ENCODE results near the gene PLA2G2A.

The PLA2G2A gene

DNA sequence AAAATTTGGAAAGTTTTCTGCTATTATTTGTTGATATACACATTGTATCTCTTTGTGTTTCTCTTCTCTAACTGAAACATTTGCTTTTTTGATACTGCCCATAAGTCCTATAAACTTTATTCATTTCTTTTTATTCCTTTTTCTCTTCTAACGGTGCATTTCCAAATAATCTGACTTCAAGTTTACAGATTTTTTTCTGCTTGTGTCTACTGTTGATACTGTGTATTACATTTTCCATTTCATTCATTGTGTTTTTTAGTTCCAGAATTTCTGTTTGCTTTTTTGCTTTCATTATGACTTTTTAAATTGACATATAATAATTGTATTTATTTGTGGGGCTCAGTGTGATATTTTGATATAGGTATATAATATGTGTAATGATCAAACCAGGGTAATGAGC lies 38.3 kb upstream of the PLA2G2A start:
- H3K9me2 ChIP-seq (ENCODE audit: low read depth, low read length): no peaks in the 10 kb centered on the region
- no peaks in the 10 kb centered on the region for H3K79me2 ChIP-seq (ENCODE audit: insufficient read depth, low read length)
- H3K36me3 ChIP-seq (ENCODE audit: insufficient read depth, low read length): no peaks in the 10 kb centered on the region; the same call in 1 of the 2 replicates
- H3K4me2 ChIP-seq (ENCODE audit: low read length): no peak overlapping the region
- H3F3A ChIP-seq (ENCODE audit: insufficient read depth, low read length): no peaks in the 10 kb centered on the region
- TF ChIP-seq EZH2 (IDR thresholded peaks at IDR 0.05; ENCODE audit: borderline replicate concordance, low read length): no peak
- TF ChIP-seq, protein P1, sequence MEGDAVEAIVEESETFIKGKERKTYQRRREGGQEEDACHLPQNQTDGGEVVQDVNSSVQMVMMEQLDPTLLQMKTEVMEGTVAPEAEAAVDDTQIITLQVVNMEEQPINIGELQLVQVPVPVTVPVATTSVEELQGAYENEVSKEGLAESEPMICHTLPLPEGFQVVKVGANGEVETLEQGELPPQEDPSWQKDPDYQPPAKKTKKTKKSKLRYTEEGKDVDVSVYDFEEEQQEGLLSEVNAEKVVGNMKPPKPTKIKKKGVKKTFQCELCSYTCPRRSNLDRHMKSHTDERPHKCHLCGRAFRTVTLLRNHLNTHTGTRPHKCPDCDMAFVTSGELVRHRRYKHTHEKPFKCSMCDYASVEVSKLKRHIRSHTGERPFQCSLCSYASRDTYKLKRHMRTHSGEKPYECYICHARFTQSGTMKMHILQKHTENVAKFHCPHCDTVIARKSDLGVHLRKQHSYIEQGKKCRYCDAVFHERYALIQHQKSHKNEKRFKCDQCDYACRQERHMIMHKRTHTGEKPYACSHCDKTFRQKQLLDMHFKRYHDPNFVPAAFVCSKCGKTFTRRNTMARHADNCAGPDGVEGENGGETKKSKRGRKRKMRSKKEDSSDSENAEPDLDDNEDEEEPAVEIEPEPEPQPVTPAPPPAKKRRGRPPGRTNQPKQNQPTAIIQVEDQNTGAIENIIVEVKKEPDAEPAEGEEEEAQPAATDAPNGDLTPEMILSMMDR (IDR thresholded peaks at IDR 0.05; ENCODE audit: low read length): no peak
- no peaks in the 10 kb centered on the region for H3K27me3 ChIP-seq (ENCODE audit: insufficient read depth, low read length)
- no peak overlapping the region for H3K9ac ChIP-seq (ENCODE audit: low read length)
- no peaks in the 10 kb centered on the region for H4K20me1 ChIP-seq (ENCODE audit: insufficient read depth, low read length)
- no peak overlapping the region for H3K27ac ChIP-seq (ENCODE audit: low read depth, low read length, poor library complexity, severe bottlenecking)
- H3K4me1 ChIP-seq (ENCODE audit: insufficient read depth, low read length, severe bottlenecking): no peaks in the 10 kb centered on the region
- H3K9me3 ChIP-seq (ENCODE audit: low read length): peaks cover 12% of the 10 kb centered on the region
- H3K4me3 ChIP-seq (ENCODE audit: low read depth, low read length, poor library complexity, severe bottlenecking): no peak overlapping the region
- no peak overlapping the region for H2AFZ ChIP-seq (ENCODE audit: low read length)

GRCh38 chr1:20014153-20014552 lies 34.7 kb upstream of the PLA2G2A start:
- no peak for TF ChIP-seq EZH2 (IDR thresholded peaks at IDR 0.05; ENCODE audit: borderline replicate concordance, low read length)
- TF ChIP-seq, protein P1 (IDR thresholded peaks at IDR 0.05; ENCODE audit: low read length): no peak
- no peak overlapping the region for H2AFZ ChIP-seq (ENCODE audit: low read length)

GRCh38 chr1:20010016-20010415 lies 30.6 kb upstream of the PLA2G2A start:
- no peak overlapping the region for H3K4me3 ChIP-seq (ENCODE audit: low read depth, low read length, poor library complexity, severe bottlenecking)
- H3K4me2 ChIP-seq (ENCODE audit: low read length): no peak overlapping the region
- no peaks in the 10 kb centered on the region for H4K20me1 ChIP-seq (ENCODE audit: insufficient read depth, low read length)
- H3K9ac ChIP-seq (ENCODE audit: low read length): no peak overlapping the region
- TF ChIP-seq EZH2 (IDR thresholded peaks at IDR 0.05; ENCODE audit: borderline replicate concordance, low read length): no peak
- TF ChIP-seq, protein P1 (IDR thresholded peaks at IDR 0.05; ENCODE audit: low read length): no peak
- H2AFZ ChIP-seq (ENCODE audit: low read length): no peak overlapping the region
- peaks cover 7% of the 10 kb centered on the region; the same call in 1 of the 2 replicates for H3K9me3 ChIP-seq (ENCODE audit: low read length)
- no peaks in the 10 kb centered on the region for H3K79me2 ChIP-seq (ENCODE audit: insufficient read depth, low read length)
- H3K4me1 ChIP-seq (ENCODE audit: insufficient read depth, low read length, severe bottlenecking): no peaks in the 10 kb centered on the region
- no peaks in the 10 kb centered on the region for H3K9me2 ChIP-seq (ENCODE audit: low read depth, low read length)
- no peak overlapping the region for H3K27ac ChIP-seq (ENCODE audit: low read depth, low read length, poor library complexity, severe bottlenecking)
- no peaks in the 10 kb centered on the region; the same call in 1 of the 2 replicates for H3K36me3 ChIP-seq (ENCODE audit: insufficient read depth, low read length)
- no peaks in the 10 kb centered on the region for H3F3A ChIP-seq (ENCODE audit: insufficient read depth, low read length)
- H3K27me3 ChIP-seq (ENCODE audit: insufficient read depth, low read length): no peaks in the 10 kb centered on the region

More at GRCh38 chr1:20014153-20014552, 34.7 kb upstream of the PLA2G2A start:
- Histone ChIP-seq H3K9me3 (ENCODE audit: low read length) (peaks cover 12% of the 10 kb centered on the region), H3K27ac (ENCODE audit: low read depth, low read length, poor library complexity, severe bottlenecking) (no peak overlapping the region), H3K4me2 (ENCODE audit: low read length) (no peak overlapping the region), H3K36me3 (ENCODE audit: insufficient read depth, low read length) (no peaks in the 10 kb centered on the region; the same call in 1 of the 2 replicates), H3K4me1 (ENCODE audit: insufficient read depth, low read length, severe bottlenecking) (no peaks in the 10 kb centered on the region), H3K9me2 (ENCODE audit: low read depth, low read length) (no peaks in the 10 kb centered on the region), H3F3A (ENCODE audit: insufficient read depth, low read length) (no peaks in the 10 kb centered on the region), H3K4me3 (ENCODE audit: low read depth, low read length, poor library complexity, severe bottlenecking) (no peak overlapping the region), H3K79me2 (ENCODE audit: insufficient read depth, low read length) (no peaks in the 10 kb centered on the region), H3K27me3 (ENCODE audit: insufficient read depth, low read length) (no peaks in the 10 kb centered on the region), H3K9ac (ENCODE audit: low read length) (no peak overlapping the region), H4K20me1 (ENCODE audit: insufficient read depth, low read length) (no peaks in the 10 kb centered on the region)

All from OCI-LY1 (cell line).